Measurements from ENCODE around the gene DPP6. TPM values are rescaled to one million over a fixed set of nuclear protein-coding genes. Genes with fewer than 3 reads are reported as not detected.
"Not testable (repeated sequence)": the region's sequence is repeated elsewhere in the genome, so short reads cannot be mapped to it uniquely, and the experiment has no call there.

Gene DPP6
- total RNA-seq, 1 donor from 2014 or later = 0.58 TPM

- no peak for DNase-seq (ENCODE audit: low spot score)
Observed at GRCh38 chr7:154651501-154651900, 599.3 kb downstream of the DPP6 start.

DNA sequence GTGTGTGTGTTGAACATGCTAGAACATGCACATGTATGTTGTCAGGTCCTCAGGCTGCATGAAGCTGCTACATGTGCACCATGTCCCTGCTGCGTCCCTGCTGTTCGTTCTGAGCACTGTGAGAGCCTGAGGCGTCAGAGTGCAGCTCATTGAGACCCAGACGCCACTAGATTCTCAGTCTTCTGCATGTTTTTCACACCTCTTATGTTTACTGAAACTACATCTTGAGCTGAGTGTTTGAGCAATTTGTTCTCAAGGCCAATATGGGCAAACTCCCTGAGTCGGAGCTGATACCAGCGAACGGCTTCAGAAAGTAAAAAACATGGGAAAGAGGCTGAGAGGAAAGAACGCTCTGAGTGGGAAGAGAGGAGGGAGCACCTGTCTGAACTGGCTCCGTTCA lies 600.4 kb downstream of the DPP6 start:
- DNase-seq (ENCODE audit: low spot score) = no peak

DNA sequence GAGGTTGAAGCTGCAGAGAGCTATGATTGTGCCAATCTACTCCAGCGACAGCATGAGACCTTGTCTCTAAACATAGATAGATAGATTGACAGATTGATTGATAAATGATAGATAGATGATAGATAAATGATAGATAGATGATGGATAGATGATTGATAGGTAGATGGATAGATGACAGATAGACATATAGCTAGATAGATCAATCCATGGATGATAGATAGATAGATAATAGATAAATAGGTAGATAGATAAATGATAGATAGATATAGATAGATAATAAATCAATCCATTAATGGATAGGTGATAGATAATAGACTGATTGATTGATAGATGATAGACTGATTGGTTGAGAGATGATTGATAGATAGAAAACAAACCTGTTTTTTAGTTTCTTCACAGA lies 601.1 kb downstream of the DPP6 start:
- no peak for DNase-seq (ENCODE audit: low spot score)

DNA sequence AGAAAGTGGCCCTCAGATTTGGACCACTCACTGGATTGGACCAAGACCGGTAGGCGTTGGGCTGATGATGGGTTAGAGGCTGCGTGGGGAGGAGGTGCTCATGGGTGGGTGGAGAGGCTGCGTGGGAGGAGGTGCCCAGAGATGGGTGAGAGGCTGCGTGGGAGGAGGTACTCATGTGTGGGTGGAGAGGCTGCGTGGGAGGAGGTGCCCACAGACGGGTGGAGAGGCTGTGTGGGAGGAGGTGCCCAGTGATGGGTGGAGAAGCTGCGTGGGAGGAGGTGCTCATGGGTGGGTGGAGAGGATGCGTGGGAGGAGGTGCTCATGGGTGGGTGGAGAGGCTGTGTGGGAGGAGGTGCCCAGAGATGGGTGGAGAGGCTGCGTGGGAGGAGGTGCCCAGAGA lies 604.4 kb downstream of the DPP6 start:
- no peak for DNase-seq (ENCODE audit: low spot score)

- no peak for DNase-seq (ENCODE audit: low spot score)
Observed at GRCh38 chr7:154666768-154667167, 614.6 kb downstream of the DPP6 start.

GRCh38 chr7:154672659-154673415 lies 620.6 kb downstream of the DPP6 start:
- no peak for DNase-seq (ENCODE audit: low spot score)

DNA sequence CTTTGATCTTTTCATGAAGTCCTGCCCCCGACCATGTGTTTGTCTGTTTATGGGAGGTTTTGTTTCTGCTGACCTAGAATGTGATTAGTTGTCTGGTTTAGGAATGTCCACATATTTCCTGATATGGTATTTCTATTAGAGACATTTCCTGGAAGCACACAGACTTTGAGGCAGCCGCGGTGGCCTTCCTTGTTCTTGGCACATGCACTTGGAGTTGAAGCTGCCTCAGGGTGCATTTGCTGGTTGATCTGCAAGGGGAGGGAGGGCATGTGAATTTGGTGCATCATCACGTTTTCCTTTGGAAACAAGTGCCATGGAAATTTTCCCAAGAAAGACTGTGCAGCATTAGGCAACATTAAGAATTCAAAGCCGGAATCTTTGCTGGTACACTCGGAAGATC lies 622.0 kb downstream of the DPP6 start:
- no peak for DNase-seq (ENCODE audit: low spot score)

DNA sequence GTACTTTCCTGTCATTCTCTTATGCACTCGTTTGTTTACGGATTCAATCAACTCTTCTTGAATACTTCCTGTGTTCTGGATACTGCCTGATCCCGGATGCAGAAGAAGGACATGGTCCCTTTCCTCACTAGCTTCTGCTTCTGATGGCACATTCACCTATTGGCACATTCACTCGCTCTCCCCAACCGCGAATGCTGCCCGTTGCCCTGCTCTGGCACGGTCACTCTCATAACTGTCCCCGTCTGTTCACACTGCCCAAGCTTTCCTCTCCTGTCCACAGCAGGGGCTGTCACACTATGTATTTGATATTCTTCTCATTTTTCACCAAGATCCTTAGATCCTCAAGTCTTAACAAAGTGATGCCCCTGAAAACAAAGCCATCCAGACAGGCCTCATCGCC lies 623.4 kb downstream of the DPP6 start:
- no peak for DNase-seq (ENCODE audit: low spot score)

- not testable (repeated sequence) for DNase-seq (ENCODE audit: low spot score)
Observed at GRCh38 chr7:154676033-154676421, 623.8 kb downstream of the DPP6 start.

DNA sequence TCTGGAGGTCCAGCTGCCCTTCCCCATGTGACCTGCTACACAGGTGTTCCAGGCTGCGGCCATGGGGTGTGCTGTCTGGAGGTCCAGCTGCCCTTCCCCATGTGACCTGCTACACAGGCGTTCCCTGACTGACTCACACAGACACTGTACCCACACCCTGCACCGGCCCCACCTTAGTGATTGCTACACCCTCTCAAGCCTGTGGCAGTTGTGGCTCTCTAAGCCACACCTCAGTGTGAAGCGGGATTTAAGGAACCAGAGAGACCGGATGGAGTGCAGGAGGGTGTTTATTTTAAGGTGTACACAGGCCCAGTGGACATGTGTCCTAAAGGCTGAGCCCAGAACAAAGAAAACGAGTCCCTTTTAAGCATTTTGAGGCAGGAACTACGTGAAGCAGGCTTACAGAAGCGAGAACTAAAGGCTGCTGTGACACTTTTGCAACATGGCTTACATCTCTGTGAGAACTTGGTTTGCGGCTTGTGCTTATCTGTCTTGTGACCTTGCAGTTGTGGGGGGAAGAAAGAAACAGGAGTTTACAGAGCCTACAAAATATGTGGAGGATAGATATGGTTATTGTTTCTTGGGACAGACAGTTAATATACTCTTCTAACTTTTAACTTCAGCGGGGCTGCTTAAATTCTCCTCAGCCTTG lies 624.4 kb downstream of the DPP6 start:
- no peak for DNase-seq (ENCODE audit: low spot score)

GRCh38 chr7:154677454-154677853 lies 625.3 kb downstream of the DPP6 start:
- DNase-seq (ENCODE audit: low spot score) = no peak

DNA sequence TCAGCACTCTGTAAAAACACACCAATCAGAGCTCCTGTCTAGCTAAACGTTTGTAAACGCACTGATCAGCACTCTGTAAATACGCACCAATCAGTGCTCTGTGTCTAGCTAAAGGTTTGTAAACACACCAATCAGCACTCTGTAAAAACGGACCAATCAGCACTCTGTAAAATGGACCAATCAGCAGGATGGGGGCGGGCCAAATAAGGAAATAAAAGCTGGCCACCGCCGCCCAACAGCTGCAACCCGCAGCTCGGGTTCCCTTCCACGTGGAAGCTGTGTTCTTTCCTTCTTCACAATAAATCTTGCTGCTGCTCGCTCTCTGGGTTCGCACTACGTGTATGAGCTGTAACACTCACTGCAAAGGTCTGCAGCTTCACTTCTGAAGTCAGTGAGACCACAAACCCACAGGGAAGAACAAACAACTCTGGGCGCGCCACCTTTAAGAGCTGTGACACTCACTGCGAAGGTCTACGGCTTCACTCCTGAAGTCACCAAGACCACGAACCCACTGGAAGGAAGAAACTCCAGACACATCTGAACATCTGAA lies 625.9 kb downstream of the DPP6 start:
- DNase-seq (ENCODE audit: low spot score) = not testable (repeated sequence)

- DNase-seq (ENCODE audit: low spot score) = no peak
Observed at GRCh38 chr7:154679379-154680053, 627.3 kb downstream of the DPP6 start.

- DNase-seq (ENCODE audit: low spot score) = no peak
Observed at GRCh38 chr7:154680894-154681659, 628.9 kb downstream of the DPP6 start.

DNA sequence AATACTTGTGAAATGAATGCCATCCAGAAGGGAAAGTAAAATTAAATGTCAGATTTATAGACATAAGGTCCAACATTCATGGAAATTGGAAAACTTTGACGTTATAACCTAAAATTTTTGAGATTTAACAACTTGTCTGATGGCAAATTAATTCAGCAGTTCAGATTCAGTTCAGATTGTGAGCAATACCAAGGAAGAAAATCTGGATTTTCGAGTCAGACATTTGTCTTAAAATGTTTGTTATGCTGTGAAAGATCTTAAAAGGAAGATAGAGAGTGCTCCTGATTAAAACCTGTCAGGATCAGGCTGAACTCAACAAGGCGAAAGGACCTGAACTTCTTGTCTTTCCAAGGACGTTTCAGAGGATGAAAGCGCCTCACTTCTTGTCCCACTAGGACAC lies 629.8 kb downstream of the DPP6 start:
- no peak for DNase-seq (ENCODE audit: low spot score)

GRCh38 chr7:154684666-154685563 lies 632.7 kb downstream of the DPP6 start:
- DNase-seq (ENCODE audit: low spot score) = no peak

DNA sequence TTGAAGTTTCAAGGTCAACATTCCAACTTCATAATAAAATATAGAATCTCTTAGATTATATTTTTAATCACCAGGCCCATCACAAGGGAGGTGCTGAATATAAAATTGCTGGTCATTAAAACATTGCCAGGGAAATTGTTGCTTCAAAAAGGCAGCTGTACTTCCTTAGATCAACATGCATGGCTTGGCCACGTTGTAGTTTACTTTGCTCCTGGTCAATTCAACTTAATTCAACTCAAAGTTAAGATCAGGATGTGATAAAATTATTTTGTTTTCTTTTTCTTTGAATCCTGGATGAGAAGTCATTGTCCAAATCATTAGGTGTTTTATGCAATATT lies 633.3 kb downstream of the DPP6 start:
- DNase-seq (ENCODE audit: low spot score) = no peak

- no peak for DNase-seq (ENCODE audit: low spot score)
Observed at GRCh38 chr7:154686305-154686704, 634.1 kb downstream of the DPP6 start.

DNA sequence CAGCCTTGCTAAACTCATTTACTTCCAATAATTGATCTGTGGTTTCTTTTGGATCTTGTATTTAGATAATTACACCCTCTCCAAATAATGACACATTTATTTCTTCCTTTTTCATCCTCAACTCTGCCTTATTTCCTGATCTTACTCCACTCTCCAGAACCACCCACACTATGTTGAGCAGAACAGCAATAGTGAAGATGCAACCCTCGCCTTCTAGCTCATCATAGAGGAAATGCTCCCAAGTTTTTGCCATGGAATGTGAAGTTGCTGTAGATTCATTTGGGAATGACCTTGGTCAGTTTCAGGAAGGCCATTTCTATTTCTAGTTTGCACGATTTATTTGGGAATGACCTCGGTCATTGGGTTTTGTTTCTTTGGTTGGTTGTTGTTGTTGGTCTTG lies 636.8 kb downstream of the DPP6 start:
- no peak for DNase-seq (ENCODE audit: low spot score)

DNA sequence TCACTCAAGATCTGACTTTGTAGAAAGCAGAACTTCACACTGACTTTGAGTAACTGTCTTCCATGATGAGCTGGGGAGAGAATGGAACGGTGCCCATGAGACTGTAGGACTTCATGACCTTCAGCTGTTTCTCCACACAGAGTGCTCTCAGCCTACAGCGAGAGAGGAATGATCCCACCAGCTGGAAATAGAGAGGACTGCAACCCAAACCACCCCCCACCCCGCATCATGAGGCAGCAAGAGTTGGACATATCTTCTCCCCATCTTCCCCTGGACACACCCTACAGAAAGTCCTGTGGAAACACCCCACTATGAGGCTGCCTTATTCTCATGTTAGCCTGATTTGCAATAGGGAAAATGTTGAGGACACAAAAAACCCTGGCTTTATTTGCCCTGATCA lies 638.2 kb downstream of the DPP6 start:
- no peak for DNase-seq (ENCODE audit: low spot score)

DNA sequence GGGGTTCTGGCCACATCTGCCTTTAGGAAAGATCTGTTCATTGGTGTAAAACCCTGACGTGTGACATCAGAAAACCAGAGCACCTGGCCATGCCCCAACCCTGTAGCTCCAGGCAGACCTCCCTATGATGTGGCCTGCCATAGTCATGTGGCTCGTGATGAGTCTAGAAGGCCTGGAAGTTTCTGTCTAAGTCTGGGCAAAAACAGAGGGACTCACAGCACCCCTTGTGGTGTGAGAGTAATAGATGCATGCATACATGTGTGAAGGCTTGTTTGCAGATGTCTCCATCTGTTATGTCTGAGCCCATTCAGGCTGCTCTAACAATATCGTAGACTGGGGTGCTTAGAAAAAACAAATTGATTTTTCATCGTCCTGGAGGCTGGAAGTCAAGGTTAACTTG lies 641.5 kb downstream of the DPP6 start:
- no peak for DNase-seq (ENCODE audit: low spot score)

Measured in mesenteric fat pad (tissue), 1 donor.